Measurements from ENCODE around the gene PBRM1. TPM values are rescaled to one million over a fixed set of nuclear protein-coding genes. Genes with fewer than 3 reads are reported as not detected.

The PBRM1 gene
- total and polyA plus RNA-seq, 2 of the 13 experiments (the other 11 are each of a cell fraction or from before 2014, with no cell fraction given) = 10.9 to 33.2 TPM

DNA sequence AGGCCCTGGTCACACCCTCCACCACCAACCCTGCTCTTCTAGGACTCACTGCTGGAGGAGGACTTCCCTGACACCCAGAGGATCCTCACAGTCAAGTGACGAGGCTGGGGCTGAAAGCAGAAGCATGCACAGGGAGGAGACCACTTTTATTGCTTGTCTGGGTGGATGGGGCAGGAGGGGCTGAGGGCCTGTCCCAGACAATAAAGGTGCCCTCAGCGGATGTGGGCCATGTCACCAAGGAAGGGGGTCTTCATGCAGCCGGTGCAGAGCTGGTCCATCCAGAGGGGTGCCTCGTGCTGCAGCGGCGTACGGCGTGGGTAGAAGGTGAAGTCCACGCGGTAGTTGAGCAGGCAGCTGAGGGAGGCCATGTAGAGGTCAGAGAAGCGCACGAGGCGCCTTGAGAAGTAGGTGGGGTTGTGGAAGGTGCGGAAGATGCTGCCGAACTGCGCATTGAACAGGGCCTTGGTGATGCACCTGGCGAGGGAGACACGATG lies 161.4 kb downstream of the PBRM1 start (continued):
- TF ChIP-seq, protein P1, sequence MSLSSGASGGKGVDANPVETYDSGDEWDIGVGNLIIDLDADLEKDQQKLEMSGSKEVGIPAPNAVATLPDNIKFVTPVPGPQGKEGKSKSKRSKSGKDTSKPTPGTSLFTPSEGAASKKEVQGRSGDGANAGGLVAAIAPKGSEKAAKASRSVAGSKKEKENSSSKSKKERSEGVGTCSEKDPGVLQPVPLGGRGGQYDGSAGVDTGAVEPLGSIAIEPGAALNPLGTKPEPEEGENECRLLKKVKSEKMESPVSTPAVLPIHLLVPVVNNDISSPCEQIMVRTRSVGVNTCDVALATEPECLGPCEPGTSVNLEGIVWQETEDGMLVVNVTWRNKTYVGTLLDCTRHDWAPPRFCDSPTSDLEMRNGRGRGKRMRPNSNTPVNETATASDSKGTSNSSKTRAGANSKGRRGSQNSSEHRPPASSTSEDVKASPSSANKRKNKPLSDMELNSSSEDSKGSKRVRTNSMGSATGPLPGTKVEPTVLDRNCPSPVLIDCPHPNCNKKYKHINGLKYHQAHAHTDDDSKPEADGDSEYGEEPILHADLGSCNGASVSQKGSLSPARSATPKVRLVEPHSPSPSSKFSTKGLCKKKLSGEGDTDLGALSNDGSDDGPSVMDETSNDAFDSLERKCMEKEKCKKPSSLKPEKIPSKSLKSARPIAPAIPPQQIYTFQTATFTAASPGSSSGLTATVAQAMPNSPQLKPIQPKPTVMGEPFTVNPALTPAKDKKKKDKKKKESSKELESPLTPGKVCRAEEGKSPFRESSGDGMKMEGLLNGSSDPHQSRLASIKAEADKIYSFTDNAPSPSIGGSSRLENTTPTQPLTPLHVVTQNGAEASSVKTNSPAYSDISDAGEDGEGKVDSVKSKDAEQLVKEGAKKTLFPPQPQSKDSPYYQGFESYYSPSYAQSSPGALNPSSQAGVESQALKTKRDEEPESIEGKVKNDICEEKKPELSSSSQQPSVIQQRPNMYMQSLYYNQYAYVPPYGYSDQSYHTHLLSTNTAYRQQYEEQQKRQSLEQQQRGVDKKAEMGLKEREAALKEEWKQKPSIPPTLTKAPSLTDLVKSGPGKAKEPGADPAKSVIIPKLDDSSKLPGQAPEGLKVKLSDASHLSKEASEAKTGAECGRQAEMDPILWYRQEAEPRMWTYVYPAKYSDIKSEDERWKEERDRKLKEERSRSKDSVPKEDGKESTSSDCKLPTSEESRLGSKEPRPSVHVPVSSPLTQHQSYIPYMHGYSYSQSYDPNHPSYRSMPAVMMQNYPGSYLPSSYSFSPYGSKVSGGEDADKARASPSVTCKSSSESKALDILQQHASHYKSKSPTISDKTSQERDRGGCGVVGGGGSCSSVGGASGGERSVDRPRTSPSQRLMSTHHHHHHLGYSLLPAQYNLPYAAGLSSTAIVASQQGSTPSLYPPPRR (CRISPR knock-in tag; IDR thresholded peaks at IDR 0.05; ENCODE audit: borderline replicate concordance) = no peak
- TF ChIP-seq RELA (CRISPR knock-in tag; IDR thresholded peaks at IDR 0.05) (no peak), ZBTB20 (CRISPR knock-in tag; IDR thresholded peaks at IDR 0.05; ENCODE audit: borderline replicate concordance, low read depth) (no peak), RCOR2 (CRISPR knock-in tag; IDR thresholded peaks at IDR 0.05) (no peak), ZNF780A (CRISPR knock-in tag; IDR thresholded peaks at IDR 0.05) (no peak), ZNF44 (CRISPR knock-in tag; IDR thresholded peaks at IDR 0.05) (no peak), FOSL1 (CRISPR knock-in tag; IDR thresholded peaks at IDR 0.05; ENCODE audit: borderline replicate concordance) (no peak)
